ENCODE data around the gene TSPAN2. TPM values are rescaled to one million over a fixed set of nuclear protein-coding genes. Genes with fewer than 3 reads are reported as not detected.

Gene TSPAN2
- total RNA-seq, 1 experiment from 2014 or later = 6.8 TPM

DNA sequence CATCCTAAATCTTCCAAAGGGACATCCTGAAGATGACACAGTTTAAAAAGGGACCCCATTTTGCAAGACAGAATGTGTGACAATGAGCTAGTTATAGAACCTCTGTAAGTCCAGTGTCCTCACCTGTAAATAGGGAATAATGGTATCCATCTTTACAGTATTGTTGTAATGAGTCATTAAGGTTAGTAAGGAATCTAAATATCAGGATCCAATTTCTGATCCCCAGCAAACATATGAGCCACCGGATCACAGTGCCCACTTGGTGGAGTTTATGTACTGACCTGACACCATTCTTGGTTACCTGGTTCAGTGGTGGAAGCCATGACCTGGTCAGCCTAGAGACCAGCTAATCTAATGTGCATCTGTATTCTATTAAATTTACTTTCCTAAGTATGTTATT, 47.9 kb upstream of the TSPAN2 start:
- peaks cover 29% of the 10 kb centered on the region for H3K4me1 Mint-ChIP-seq (ENCODE audit: low read depth, unreplicated experiment)
- CTCF ChIA-PET = interaction anchor here (0.6 to 2.1 kb wide), 4 partner anchors 60 to 370 kb away, joined by 3 to 7 read pairs (median 3); no protein-coding TSS in a partner anchor
- Histone ChIP-seq H3K9me3 (no peaks in the 10 kb centered on the region), H3K27me3 (replicated peaks; ENCODE audit: control insufficient read depth, insufficient read depth, low read length) (no peaks in the 10 kb centered on the region), H3K4me3 (ENCODE audit: low read depth, low read length) (no peak overlapping the region), H3K36me3 (ENCODE audit: control insufficient read depth, insufficient read depth, low read length) (no peaks in the 10 kb centered on the region), H3K4me1 (peaks cover 13% of the 10 kb centered on the region)
- H3K4me3 Mint-ChIP-seq (ENCODE audit: unreplicated experiment) = no peak overlapping the region
- BruUV-seq (replicated peaks) = no TSS peak
- H3K27me3 Mint-ChIP-seq (ENCODE audit: insufficient read depth, unreplicated experiment) = no peaks in the 10 kb centered on the region
- no peak for TF ChIP-seq CTCF (IDR thresholded peaks at IDR 0.05; ENCODE audit: insufficient read depth in 1 of 2, low read depth in 1 of 2, low read length in 1 of 2, severe bottlenecking in 1 of 2, unreplicated experiment in 1 of 2)
- H3K36me3 Mint-ChIP-seq (ENCODE audit: insufficient read depth, unreplicated experiment) = no peaks in the 10 kb centered on the region
- POLR2A ChIA-PET = no interaction called here
- H3K9me3 Mint-ChIP-seq (ENCODE audit: unreplicated experiment) = peaks cover 8% of the 10 kb centered on the region
- DNase-seq = no peak
- H3K27ac Mint-ChIP-seq (ENCODE audit: unreplicated experiment) = no peak overlapping the region
- intact Hi-C loops (cut with micrococcal nuclease; ENCODE audit: unreplicated experiment) = no loop called here

GRCh38 chr1:115136706-115137105, 47.4 kb upstream of the TSPAN2 start:
- H3K4me3 ChIP-seq (ENCODE audit: low read depth, low read length) = no peak overlapping the region
- ChIA-PET POLR2A (no interaction called here), CTCF (interaction anchor here (0.6 to 1.5 kb wide), 3 partner anchors 59 to 328 kb away, joined by 3 read pairs; no protein-coding TSS in a partner anchor)
- Mint-ChIP-seq H3K27me3 (ENCODE audit: insufficient read depth, unreplicated experiment) (no peaks in the 10 kb centered on the region), H3K4me1 (ENCODE audit: low read depth, unreplicated experiment) (peaks cover 24% of the 10 kb centered on the region), H3K36me3 (ENCODE audit: insufficient read depth, unreplicated experiment) (no peaks in the 10 kb centered on the region), H3K9me3 (ENCODE audit: unreplicated experiment) (peaks cover 3% of the 10 kb centered on the region), H3K4me3 (ENCODE audit: unreplicated experiment) (no peak overlapping the region), H3K27ac (ENCODE audit: unreplicated experiment) (no peak overlapping the region)
- H3K27me3 ChIP-seq (replicated peaks; ENCODE audit: control insufficient read depth, insufficient read depth, low read length) = no peaks in the 10 kb centered on the region
- H3K36me3 ChIP-seq (ENCODE audit: control insufficient read depth, insufficient read depth, low read length) = no peaks in the 10 kb centered on the region
- peaks cover 13% of the 10 kb centered on the region for H3K4me1 ChIP-seq
- no TSS peak for BruUV-seq (replicated peaks)
- no peak for TF ChIP-seq CTCF (IDR thresholded peaks at IDR 0.05; ENCODE audit: insufficient read depth in 1 of 2, low read depth in 1 of 2, low read length in 1 of 2, severe bottlenecking in 1 of 2, unreplicated experiment in 1 of 2)
- no peaks in the 10 kb centered on the region for H3K9me3 ChIP-seq
- intact Hi-C loops (cut with micrococcal nuclease; ENCODE audit: unreplicated experiment) = no loop called here
- DNase-seq = no peak

DNA sequence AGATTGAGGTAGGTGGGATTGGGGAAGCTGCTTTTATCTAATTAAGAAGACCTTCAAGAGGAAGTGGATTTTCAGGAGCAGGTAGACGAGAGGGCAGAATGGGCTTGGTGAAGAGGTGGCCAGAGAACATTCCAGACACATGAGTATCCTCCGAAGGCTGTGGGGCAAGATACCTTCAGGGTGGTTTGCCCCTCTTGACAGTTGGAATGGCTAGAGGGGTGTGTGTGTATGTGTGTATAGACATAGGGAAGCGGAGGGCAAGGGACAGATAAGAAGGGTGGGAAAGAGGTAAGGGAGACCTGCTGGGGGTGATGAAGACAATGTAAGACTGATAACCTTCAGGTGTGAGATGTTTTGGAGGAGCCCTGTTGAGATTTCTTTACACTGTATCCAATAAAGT, 46.8 kb upstream of the TSPAN2 start:
- no peak for TF ChIP-seq CTCF (IDR thresholded peaks at IDR 0.05; ENCODE audit: insufficient read depth in 1 of 2, low read depth in 1 of 2, low read length in 1 of 2, severe bottlenecking in 1 of 2, unreplicated experiment in 1 of 2)
- DNase-seq = no peak
- Mint-ChIP-seq H3K27ac (ENCODE audit: unreplicated experiment) (no peak overlapping the region), H3K4me3 (ENCODE audit: unreplicated experiment) (no peak overlapping the region), H3K4me1 (ENCODE audit: low read depth, unreplicated experiment) (peaks cover 18% of the 10 kb centered on the region), H3K36me3 (ENCODE audit: insufficient read depth, unreplicated experiment) (no peaks in the 10 kb centered on the region), H3K9me3 (ENCODE audit: unreplicated experiment) (no peaks in the 10 kb centered on the region), H3K27me3 (ENCODE audit: insufficient read depth, unreplicated experiment) (no peaks in the 10 kb centered on the region)
- no TSS peak for BruUV-seq (replicated peaks)
- no peaks in the 10 kb centered on the region for H3K9me3 ChIP-seq
- CTCF ChIA-PET = interaction anchor here (0.8 kb wide), 1 partner anchor 327 kb away, joined by 3 read pairs; no protein-coding TSS in a partner anchor
- H3K36me3 ChIP-seq (ENCODE audit: control insufficient read depth, insufficient read depth, low read length) = no peaks in the 10 kb centered on the region
- POLR2A ChIA-PET = no interaction called here
- peaks cover 13% of the 10 kb centered on the region for H3K4me1 ChIP-seq
- H3K27me3 ChIP-seq (replicated peaks; ENCODE audit: control insufficient read depth, insufficient read depth, low read length) = no peaks in the 10 kb centered on the region
- intact Hi-C loops (cut with micrococcal nuclease; ENCODE audit: unreplicated experiment) = no loop called here
- no peak overlapping the region for H3K4me3 ChIP-seq (ENCODE audit: low read depth, low read length)
